GM21723 (cell line): ENCODE results near the gene TMED10.

ENCODE experiments used
- ATAC-seq: cut with Tn5 transposase; IDR thresholded peaks from one replicate; pipeline ENCODE4 v1.9.1; 2021; ENCODE audit warnings: mild to moderate bottlenecking, moderate library complexity; ENCODE audit not compliant: unreplicated experiment

TMED10 gene

GRCh38 chr14:75176142-75176820 is at the start of gene TMED10:
Gene TMED10 (minus strand): TSS chr14:75176612. CDS start chr14:75176579, 33 bp downstream.
- ATAC-seq = peak; percentile 75

- no peak for ATAC-seq
These were observed 48.1 kb upstream of the TMED10 start for GRCh38 chr14:75224561-75224960.

- ATAC-seq = peak; percentile 70
These were observed 47.3 kb upstream of the TMED10 start for GRCh38 chr14:75223664-75224154.

- ATAC-seq = peak; percentile 46
These were observed 45.8 kb upstream of the TMED10 start for GRCh38 chr14:75222208-75222701.

GRCh38 chr14:75221797-75222196 is 45.4 kb upstream of the TMED10 start:
- no peak for ATAC-seq

- ATAC-seq = no peak
These were observed 43.7 kb upstream of the TMED10 start for GRCh38 chr14:75220156-75220555.

GRCh38 chr14:75217508-75218206 is 41.2 kb upstream of the TMED10 start:
- no peak for ATAC-seq

GRCh38 chr14:75216427-75217006 is 40.1 kb upstream of the TMED10 start:
- ATAC-seq = no peak

GRCh38 chr14:75215520-75215919 is 39.1 kb upstream of the TMED10 start:
- ATAC-seq = no peak

GRCh38 chr14:75214558-75214957 is 38.1 kb upstream of the TMED10 start:
- no peak for ATAC-seq

- no peak for ATAC-seq
These were observed 36.8 kb upstream of the TMED10 start for GRCh38 chr14:75213172-75213571.

- ATAC-seq = no peak
These were observed 32.4 kb upstream of the TMED10 start for GRCh38 chr14:75208843-75209242.

GRCh38 chr14:75206190-75206589 is 29.8 kb upstream of the TMED10 start:
- ATAC-seq = no peak

- no peak for ATAC-seq
These were observed 29.2 kb upstream of the TMED10 start for GRCh38 chr14:75205591-75205990.

- no peak for ATAC-seq
These were observed 27.7 kb upstream of the TMED10 start for GRCh38 chr14:75204116-75204515.

- no peak for ATAC-seq
These were observed 26.2 kb upstream of the TMED10 start for GRCh38 chr14:75202657-75203056.

- no peak for ATAC-seq
These were observed 24.7 kb upstream of the TMED10 start for GRCh38 chr14:75201087-75201486.

- no peak for ATAC-seq
These were observed 24.0 kb upstream of the TMED10 start for GRCh38 chr14:75200451-75200850.

- ATAC-seq = no peak
These were observed 22.0 kb upstream of the TMED10 start for GRCh38 chr14:75198291-75198933.

GRCh38 chr14:75197338-75197737 is 20.9 kb upstream of the TMED10 start:
- no peak for ATAC-seq

- ATAC-seq = no peak
These were observed 20.1 kb upstream of the TMED10 start for GRCh38 chr14:75196468-75196867.
